ENCODE measurements around the gene SF3A1.

DNA sequence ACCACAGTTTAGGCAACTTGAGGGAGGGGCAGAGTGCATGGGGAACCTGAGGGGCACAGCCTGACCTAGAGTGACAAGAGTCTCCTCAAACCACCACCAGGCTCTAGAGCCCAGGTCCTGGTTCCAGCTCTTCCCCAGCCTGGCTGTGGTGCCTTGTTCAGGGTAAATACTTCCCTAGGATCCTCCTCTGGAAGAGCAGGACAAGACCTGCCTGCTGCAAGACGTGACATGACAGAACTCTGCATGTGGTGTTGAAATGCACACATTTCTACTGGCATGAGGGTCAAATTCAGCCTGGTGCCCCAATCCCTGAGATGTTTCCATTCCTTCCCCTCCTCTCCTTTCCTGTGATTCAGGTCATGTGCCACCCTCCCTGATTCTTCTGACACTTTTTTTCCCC is 43.5 kb upstream of the SF3A1 start:
- TF ChIP-seq, protein P1, sequence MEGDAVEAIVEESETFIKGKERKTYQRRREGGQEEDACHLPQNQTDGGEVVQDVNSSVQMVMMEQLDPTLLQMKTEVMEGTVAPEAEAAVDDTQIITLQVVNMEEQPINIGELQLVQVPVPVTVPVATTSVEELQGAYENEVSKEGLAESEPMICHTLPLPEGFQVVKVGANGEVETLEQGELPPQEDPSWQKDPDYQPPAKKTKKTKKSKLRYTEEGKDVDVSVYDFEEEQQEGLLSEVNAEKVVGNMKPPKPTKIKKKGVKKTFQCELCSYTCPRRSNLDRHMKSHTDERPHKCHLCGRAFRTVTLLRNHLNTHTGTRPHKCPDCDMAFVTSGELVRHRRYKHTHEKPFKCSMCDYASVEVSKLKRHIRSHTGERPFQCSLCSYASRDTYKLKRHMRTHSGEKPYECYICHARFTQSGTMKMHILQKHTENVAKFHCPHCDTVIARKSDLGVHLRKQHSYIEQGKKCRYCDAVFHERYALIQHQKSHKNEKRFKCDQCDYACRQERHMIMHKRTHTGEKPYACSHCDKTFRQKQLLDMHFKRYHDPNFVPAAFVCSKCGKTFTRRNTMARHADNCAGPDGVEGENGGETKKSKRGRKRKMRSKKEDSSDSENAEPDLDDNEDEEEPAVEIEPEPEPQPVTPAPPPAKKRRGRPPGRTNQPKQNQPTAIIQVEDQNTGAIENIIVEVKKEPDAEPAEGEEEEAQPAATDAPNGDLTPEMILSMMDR (IDR thresholded peaks at IDR 0.05) = no peak
- TF ChIP-seq POLR2A (IDR thresholded peaks at IDR 0.05) = no peak

Data from Peyer's patch (tissue), 4 donors.